Natural killer cell (primary cell): ENCODE data around the gene BDH1. TPM values are rescaled to one million over a fixed set of nuclear protein-coding genes. Genes with fewer than 3 reads are reported as not detected.

Experiments used
- ATAC-seq, 3 donors: fragments of 150-1000 bp in 2 of 3; fragments of 200-7000 bp in 1 of 3; cut with Tn5 transposase; 1 replicate in 1 of 3; 2 replicates in 2 of 3; pipeline ENCODE4 v1.10.0; 2021; ENCODE audit warnings: mild to moderate bottlenecking in 2 of 3, moderate library complexity in 2 of 3
- DNase-seq, 2 donors: peaks; one replicate each; pipeline versions ENCODE4 v3.0.0 to v3.0.0-alpha.2; 2013 to 2021; ENCODE audit warnings: mixed read lengths in 1 of 2
- H3K27ac ChIP-seq: one replicate; pipeline ENCODE4 v1.5.1; 2013; ENCODE audit warnings: mild to moderate bottlenecking, low read length
- H3K27me3 ChIP-seq: one replicate; pipeline ENCODE4 v1.6.1; 2013; ENCODE audit warnings: low read length; ENCODE audit not compliant: control insufficient read depth, insufficient read depth
- H3K36me3 ChIP-seq: one replicate; pipeline ENCODE4 v1.6.1; 2013; ENCODE audit warnings: low read length; ENCODE audit not compliant: control insufficient read depth, insufficient read depth
- H3K4me1 ChIP-seq: one replicate; pipeline ENCODE4 v1.6.1; 2013; ENCODE audit warnings: low read length; ENCODE audit not compliant: control insufficient read depth, insufficient read depth
- H3K4me3 ChIP-seq: one replicate; pipeline ENCODE4 v1.5.1; 2013; ENCODE audit warnings: low read length
- H3K9me3 ChIP-seq: one replicate; pipeline ENCODE4 v1.6.1; 2013; ENCODE audit warnings: low read length; ENCODE audit not compliant: control insufficient read depth, insufficient read depth
- H3K27ac Mint-ChIP-seq, 2 donors: one replicate each; pipeline ENCODE4 v1.8.0; 2022; ENCODE audit warnings: mild to moderate bottlenecking in 2 of 2, mixed read lengths in 2 of 2, moderate library complexity in 1 of 2
- H3K27me3 Mint-ChIP-seq, 2 donors: one replicate each; pipeline ENCODE4 v1.8.0; 2022; ENCODE audit warnings: low read depth in 2 of 2, mixed read lengths in 2 of 2
- H3K36me3 Mint-ChIP-seq: one replicate; pipeline ENCODE4 v1.8.0; 2022; ENCODE audit warnings: mixed read lengths
- H3K4me1 Mint-ChIP-seq, 2 donors: one replicate each; pipeline ENCODE4 v1.8.0; 2022; ENCODE audit warnings: mixed read lengths in 2 of 2
- H3K4me3 Mint-ChIP-seq: one replicate; pipeline ENCODE4 v1.8.0; 2022; ENCODE audit warnings: mild to moderate bottlenecking, moderate library complexity, mixed read lengths
- H3K9me3 Mint-ChIP-seq, 2 donors: one replicate each; pipeline ENCODE4 v1.8.0; 2022; ENCODE audit warnings: mixed read lengths in 2 of 2
- CTCF ChIP-seq: fragments of 200-600 bp; IDR thresholded peaks from one replicate; pipeline ENCODE4 v1.8.0; 2022; ENCODE audit warnings: antibody characterized with exemption
- WGBS: methylation state at CpG from one replicate; pipeline ENCODE4 v1.1.7; 2013; ENCODE audit warnings: missing lambda C conversion rate; ENCODE audit not compliant: insufficient coverage; 5-methylcytosine and 5-hydroxymethylcytosine counted together
- intact Hi-C: fragments of 100-400 bp; cut with micrococcal nuclease; formaldehyde crosslinking; loops from one replicate; pipeline ENCODE4 v1.14.2; 2022
- total RNA-seq, 4 donors: library from RNA; stranded (reverse); fragments of 120-200 nt in 1 of 4; gene quantifications; one replicate each; pipeline versions ENCODE4 v1.2.3 to v1.2.4, GENCODE V29; 2013 to 2022

BDH1 gene
- total RNA-seq, 3 donors from 2014 or later (not counting 1 experiment from before 2014, with no cell fraction given) = 14.0 to 24.5 (median 17.4) TPM

GRCh38 chr3:197583371-197583770 lies 27.6 kb upstream of the BDH1 start:
- ATAC-seq (no peak), DNase-seq (no peak)
- Histone ChIP-seq H3K36me3 (no peaks in the 10 kb centered on the region), H3K4me1 (no peaks in the 10 kb centered on the region), H3K4me3 (no peak overlapping the region), H3K9me3 (no peaks in the 10 kb centered on the region), H3K27ac (no peak overlapping the region), H3K27me3 (no peaks in the 10 kb centered on the region)
- no peak overlapping the region for H3K4me3 Mint-ChIP-seq
- intact Hi-C loops = no loop called here
- H3K27me3 Mint-ChIP-seq = peaks cover 8 to 10% of the 10 kb centered on the region in 2 donors
- H3K9me3 Mint-ChIP-seq = no peaks in the 10 kb centered on the region
- 90% methylated on average over 7 of the region's 7 CpGs for WGBS
- no peak overlapping the region for H3K27ac Mint-ChIP-seq
- no peak for TF ChIP-seq CTCF
- no peaks in the 10 kb centered on the region for H3K36me3 Mint-ChIP-seq
- H3K4me1 Mint-ChIP-seq = no peaks in the 10 kb centered on the region

- no peaks in the 10 kb centered on the region for H3K27me3 ChIP-seq
- intact Hi-C loops = no loop called here
- no peak overlapping the region for H3K27ac ChIP-seq
- DNase-seq (no peak), ATAC-seq (no peak)
- Mint-ChIP-seq H3K27ac (no peak overlapping the region), H3K36me3 (no peaks in the 10 kb centered on the region), H3K9me3 (no peaks in the 10 kb centered on the region), H3K27me3 (peaks cover 0 to 5% of the 10 kb centered on the region in 2 donors), H3K4me1 (no peaks in the 10 kb centered on the region), H3K4me3 (no peak overlapping the region)
- WGBS = 81% methylated on average over 9 of the region's 9 CpGs
- H3K9me3 ChIP-seq = no peaks in the 10 kb centered on the region
- TF ChIP-seq CTCF = no peak
- no peaks in the 10 kb centered on the region for H3K4me1 ChIP-seq
- no peak overlapping the region for H3K4me3 ChIP-seq
- H3K36me3 ChIP-seq = no peaks in the 10 kb centered on the region
Observed at GRCh38 chr3:197580253-197580691, 24.5 kb upstream of the BDH1 start.

- H3K27ac Mint-ChIP-seq = no peak overlapping the region
- Histone ChIP-seq H3K27ac (no peak overlapping the region), H3K36me3 (no peaks in the 10 kb centered on the region), H3K9me3 (no peaks in the 10 kb centered on the region), H3K4me3 (no peak overlapping the region), H3K4me1 (no peaks in the 10 kb centered on the region), H3K27me3 (no peaks in the 10 kb centered on the region)
- peaks cover 0 to 5% of the 10 kb centered on the region in 2 donors for H3K27me3 Mint-ChIP-seq
- H3K4me3 Mint-ChIP-seq = no peak overlapping the region
- TF ChIP-seq CTCF = no peak
- DNase-seq (no peak), ATAC-seq (no peak)
- no peaks in the 10 kb centered on the region for H3K4me1 Mint-ChIP-seq
- WGBS = 70% methylated on average over 5 of the region's 6 CpGs
- no peaks in the 10 kb centered on the region for H3K36me3 Mint-ChIP-seq
- intact Hi-C loops = no loop called here
- no peaks in the 10 kb centered on the region for H3K9me3 Mint-ChIP-seq
Observed at GRCh38 chr3:197578376-197578775, 22.6 kb upstream of the BDH1 start.

DNA sequence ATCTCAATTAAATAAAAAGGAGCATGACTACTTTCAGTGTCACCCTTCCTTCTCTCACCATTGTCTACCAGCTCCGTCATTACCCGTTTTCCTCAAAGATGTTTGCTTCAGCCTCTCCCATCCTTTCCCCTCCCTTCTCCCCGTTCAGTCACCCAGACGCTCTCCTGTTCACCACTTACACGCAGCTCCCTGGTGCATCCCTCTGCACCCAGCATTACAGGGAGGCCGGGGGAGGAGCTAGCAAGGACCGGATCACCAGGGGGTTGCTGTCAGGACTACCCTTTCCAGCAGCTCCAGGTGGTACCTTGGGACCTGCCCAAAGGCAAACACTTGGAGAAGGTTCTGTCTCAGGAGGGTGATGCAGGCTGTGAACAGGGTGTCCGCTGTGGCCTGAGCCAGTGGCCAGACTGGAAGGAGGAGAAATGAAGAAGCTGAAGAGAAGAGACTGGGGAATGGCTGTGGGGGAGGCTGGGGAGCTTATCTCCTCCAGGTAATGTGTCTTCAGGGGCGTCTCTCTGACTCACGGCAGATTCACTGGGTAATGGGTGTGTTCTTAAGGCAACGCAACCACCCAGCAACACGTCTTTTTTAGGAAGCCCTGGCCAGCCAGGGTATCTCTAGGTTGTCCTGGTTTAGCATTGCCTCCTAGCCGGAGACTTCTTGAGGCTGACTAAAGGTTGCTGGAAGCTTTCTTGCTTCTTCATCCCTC lies 21.8 kb upstream of the BDH1 start:
- no peaks in the 10 kb centered on the region for H3K4me1 ChIP-seq
- H3K4me3 ChIP-seq = no peak overlapping the region
- H3K36me3 ChIP-seq = no peaks in the 10 kb centered on the region
- no peaks in the 10 kb centered on the region for H3K9me3 ChIP-seq
- no peaks in the 10 kb centered on the region for H3K27me3 ChIP-seq
- no peaks in the 10 kb centered on the region for H3K4me1 Mint-ChIP-seq
- TF ChIP-seq CTCF = no peak
- intact Hi-C loops = no loop called here
- no peak overlapping the region for H3K27ac ChIP-seq
- DNase-seq = no peak
- H3K36me3 Mint-ChIP-seq = no peaks in the 10 kb centered on the region
- H3K4me3 Mint-ChIP-seq = no peak overlapping the region
- no peak for ATAC-seq
- 94% methylated on average over 13 of the region's 13 CpGs for WGBS
- no peak overlapping the region for H3K27ac Mint-ChIP-seq
- H3K27me3 Mint-ChIP-seq = peaks cover 0 to 8% of the 10 kb centered on the region in 2 donors
- H3K9me3 Mint-ChIP-seq = no peaks in the 10 kb centered on the region
